ENCODE results near the gene ARHGAP15. TPM values are rescaled to one million over a fixed set of nuclear protein-coding genes. Genes with fewer than 3 reads are reported as not detected.

ARHGAP15 gene
- total RNA-seq, 8 experiments from 2014 or later, result 0.29 to 1.3 (median 0.51) TPM; not detected in 2

GRCh38 chr2:143148757-143149156, 19.5 kb downstream of the ARHGAP15 start:
- Histone ChIP-seq H3K27ac (no peak overlapping the region), H3K4me1 (replicated peaks in 1 of 2) (no peaks in the 10 kb centered on the region), H3K4me3 (no peak overlapping the region)
- in situ Hi-C loops (cut with MboI; ENCODE audit: low pct_unique_long_range_greater_than_20kb in 2 of 9, low sequenced_read_pairs in 9 of 9, unreplicated experiment in 9 of 9), result no loop called here
- ATAC-seq (replicated peaks in 6 of 8), result no peak
- WGBS, 10 experiments, result 53 to 89% (median 76%) methylated on average over 1 to 5 of the region's 5 CpGs

DNA sequence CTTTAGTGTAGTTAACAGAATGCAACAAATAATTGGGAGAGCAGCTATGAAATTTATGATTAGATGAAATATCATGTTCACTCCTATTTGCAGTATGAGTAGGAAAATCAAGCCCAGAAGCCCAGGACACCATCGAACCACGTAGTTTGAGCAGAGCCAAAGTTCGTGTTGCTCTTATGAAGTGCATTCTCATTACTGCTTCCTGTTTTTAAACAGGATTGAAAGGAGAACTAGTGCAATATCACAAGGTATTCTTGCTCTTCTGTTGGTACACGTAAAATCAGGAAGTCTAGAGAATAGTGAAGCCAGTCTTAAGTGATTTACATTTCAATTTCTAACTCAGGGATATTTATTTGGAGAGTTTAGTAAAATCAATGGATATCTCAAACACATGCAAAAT, 21.1 kb downstream of the ARHGAP15 start:
- Histone ChIP-seq H3K27ac (no peak overlapping the region), H3K4me3 (no peak overlapping the region), H3K4me1 (replicated peaks in 1 of 2) (no peaks in the 10 kb centered on the region)
- 15 to 100% (median 82%) methylated on average over 1 to 4 of the region's 4 CpGs for WGBS, 10 experiments
- in situ Hi-C loops (cut with MboI; ENCODE audit: low pct_unique_long_range_greater_than_20kb in 2 of 9, low sequenced_read_pairs in 9 of 9, unreplicated experiment in 9 of 9), result no loop called here
- no peak for ATAC-seq (replicated peaks in 6 of 8)

GRCh38 chr2:143151111-143151752, 22.0 kb downstream of the ARHGAP15 start:
- in situ Hi-C loops (cut with MboI; ENCODE audit: low pct_unique_long_range_greater_than_20kb in 2 of 9, low sequenced_read_pairs in 9 of 9, unreplicated experiment in 9 of 9), result no loop called here
- WGBS, 10 experiments, result 40 to 100% (median 83%) methylated on average over 1 of the region's 1 CpG; no CpG with 5 or more reads in 2 of the 10 experiments

GRCh38 chr2:143152219-143152618, 23.0 kb downstream of the ARHGAP15 start:
- in situ Hi-C loops (cut with MboI; ENCODE audit: low pct_unique_long_range_greater_than_20kb in 2 of 9, low sequenced_read_pairs in 9 of 9, unreplicated experiment in 9 of 9), result no loop called here
- no peak for ATAC-seq (replicated peaks in 6 of 8)
- H3K4me3 ChIP-seq, result no peak overlapping the region
- no peak overlapping the region for H3K27ac ChIP-seq
- H3K4me1 ChIP-seq (replicated peaks in 1 of 2), result no peaks in the 10 kb centered on the region
- WGBS, 10 experiments, result 6 to 92% (median 25%) methylated on average over 1 to 2 of the region's 2 CpGs; no CpG with 5 or more reads in 3 of the 10 experiments

More at GRCh38 chr2:143151111-143151752, 22.0 kb downstream of the ARHGAP15 start:
- Histone ChIP-seq H3K27ac (no peak overlapping the region), H3K4me1 (replicated peaks in 1 of 2) (no peaks in the 10 kb centered on the region), H3K4me3 (no peak overlapping the region)
- ATAC-seq (replicated peaks in 6 of 8), result no peak

DNA sequence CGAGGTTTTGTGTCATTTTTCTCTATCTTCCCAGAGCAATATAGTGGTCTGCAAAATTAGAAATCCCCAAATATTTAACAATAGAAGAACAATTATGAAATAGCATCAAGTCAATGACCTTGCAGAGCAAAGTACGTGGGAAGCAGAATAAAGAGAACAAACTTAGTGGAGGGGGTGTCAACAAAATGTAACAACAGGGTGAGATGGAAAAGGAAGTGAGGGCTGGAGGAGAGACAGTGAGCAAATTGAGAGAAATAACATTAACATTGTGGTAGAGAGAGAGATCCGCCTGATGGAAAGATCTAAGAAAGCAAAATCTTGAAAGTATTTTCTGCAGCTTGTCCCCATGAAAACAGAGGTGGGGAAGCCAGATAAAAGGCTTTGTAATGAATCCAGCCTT, 23.4 kb downstream of the ARHGAP15 start:
- WGBS, 10 experiments, result 10 to 100% (median 83%) methylated on average over 1 to 3 of the region's 3 CpGs
- Histone ChIP-seq H3K4me3 (no peak overlapping the region), H3K27ac (no peak overlapping the region), H3K4me1 (replicated peaks in 1 of 2) (no peaks in the 10 kb centered on the region)
- no peak for ATAC-seq (replicated peaks in 6 of 8)
- in situ Hi-C loops (cut with MboI; ENCODE audit: low pct_unique_long_range_greater_than_20kb in 2 of 9, low sequenced_read_pairs in 9 of 9, unreplicated experiment in 9 of 9), result no loop called here

- H3K27ac ChIP-seq, result no peak overlapping the region
- no peak overlapping the region for H3K4me3 ChIP-seq
- no peak for ATAC-seq (replicated peaks in 6 of 8)
- peaks cover 0 to 9% of the 10 kb centered on the region in 2 donors for H3K4me1 ChIP-seq (replicated peaks in 1 of 2)
- in situ Hi-C loops (cut with MboI; ENCODE audit: low pct_unique_long_range_greater_than_20kb in 2 of 9, low sequenced_read_pairs in 9 of 9, unreplicated experiment in 9 of 9), result no loop called here
These were observed 26.4 kb downstream of the ARHGAP15 start for GRCh38 chr2:143155661-143156060.

DNA sequence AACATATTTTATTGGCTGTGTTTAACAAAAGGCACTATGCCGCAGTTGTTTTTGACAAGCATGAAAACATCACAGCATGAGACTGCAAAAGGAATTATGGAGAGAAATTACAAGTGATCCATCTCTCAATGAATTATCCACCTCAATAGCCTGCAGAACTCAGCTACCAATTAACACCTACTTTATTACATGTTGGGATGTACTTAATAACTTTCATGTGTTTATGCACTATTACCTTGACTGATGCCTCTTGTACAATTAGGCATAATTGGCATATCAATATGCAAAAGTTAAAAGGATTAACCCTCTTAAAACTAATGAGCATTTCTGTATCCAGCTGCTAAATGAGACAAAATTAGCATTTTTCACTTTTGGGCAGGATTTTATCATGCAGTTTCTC, 27.8 kb downstream of the ARHGAP15 start:
- in situ Hi-C loops (cut with MboI; ENCODE audit: low pct_unique_long_range_greater_than_20kb in 2 of 9, low sequenced_read_pairs in 9 of 9, unreplicated experiment in 9 of 9), result no loop called here
- H3K4me1 ChIP-seq (replicated peaks in 1 of 2), result peaks cover 0 to 17% of the 10 kb centered on the region in 2 donors
- WGBS, 10 experiments, result 56 to 100% (median 65%) methylated on average over 1 of the region's 1 CpG; no CpG with 5 or more reads in 2 of the 10 experiments
- ATAC-seq (replicated peaks in 6 of 8), result no peak
- no peak overlapping the region for H3K4me3 ChIP-seq
- no peak overlapping the region for H3K27ac ChIP-seq

DNA sequence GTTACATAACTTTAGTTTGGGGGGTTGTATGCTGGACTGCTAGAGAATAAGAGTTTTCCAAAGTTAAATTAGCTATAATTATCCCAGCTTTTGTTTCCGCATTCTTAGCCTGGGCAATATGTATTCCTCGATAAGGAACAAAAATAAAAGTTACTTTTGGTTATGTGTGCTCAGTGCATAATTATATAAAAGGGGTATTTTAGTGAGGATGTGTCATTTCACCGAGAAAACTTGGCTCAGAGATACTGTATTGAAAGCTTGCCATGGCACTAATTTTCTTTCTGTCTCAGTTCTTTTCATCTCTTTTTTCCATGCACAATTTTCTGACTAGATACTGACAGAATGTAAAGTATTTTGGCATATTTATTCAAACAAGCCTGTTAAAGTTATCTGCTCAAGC, 28.2 kb downstream of the ARHGAP15 start:
- H3K27ac ChIP-seq, result no peak overlapping the region

DNA sequence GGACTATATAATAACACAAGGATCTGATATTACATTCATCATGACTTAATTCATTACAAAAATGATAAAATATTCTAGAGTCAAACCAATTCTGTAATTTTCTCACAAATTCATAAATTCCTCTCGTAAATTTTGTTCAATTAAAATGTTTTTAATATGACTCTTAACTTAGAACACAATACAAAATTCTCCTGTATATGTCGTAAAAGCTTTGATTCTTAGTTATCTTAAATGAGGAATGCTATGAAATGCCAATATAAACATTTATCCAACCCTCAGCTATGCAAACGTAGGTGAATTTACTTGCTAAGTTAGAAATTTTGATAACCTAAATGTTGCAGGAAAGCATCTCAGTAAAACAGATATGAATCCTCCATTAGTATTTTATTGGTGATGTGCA, 28.9 kb downstream of the ARHGAP15 start:
- in situ Hi-C loops (cut with MboI; ENCODE audit: low pct_unique_long_range_greater_than_20kb in 2 of 9, low sequenced_read_pairs in 9 of 9, unreplicated experiment in 9 of 9), result no loop called here
- WGBS, 10 experiments, result 9 to 97% (median 60%) methylated on average over 1 to 3 of the region's 3 CpGs; no CpG with 5 or more reads in 1 of the 10 experiments
- Histone ChIP-seq H3K4me3 (no peak overlapping the region), H3K4me1 (replicated peaks in 1 of 2) (peaks cover 0 to 17% of the 10 kb centered on the region in 2 donors), H3K27ac (no peak overlapping the region)
- no peak for ATAC-seq (replicated peaks in 6 of 8)

More for the DNA sequence above, 28.2 kb downstream of the ARHGAP15 start:
- 37 to 100% (median 88%) methylated on average over 1 to 3 of the region's 3 CpGs; no CpG with 5 or more reads in 1 of the 10 experiments for WGBS, 10 experiments
- peaks cover 0 to 17% of the 10 kb centered on the region in 2 donors for H3K4me1 ChIP-seq (replicated peaks in 1 of 2)
- ATAC-seq (replicated peaks in 6 of 8), result no peak
- in situ Hi-C loops (cut with MboI; ENCODE audit: low pct_unique_long_range_greater_than_20kb in 2 of 9, low sequenced_read_pairs in 9 of 9, unreplicated experiment in 9 of 9), result no loop called here
- no peak overlapping the region for H3K4me3 ChIP-seq

DNA sequence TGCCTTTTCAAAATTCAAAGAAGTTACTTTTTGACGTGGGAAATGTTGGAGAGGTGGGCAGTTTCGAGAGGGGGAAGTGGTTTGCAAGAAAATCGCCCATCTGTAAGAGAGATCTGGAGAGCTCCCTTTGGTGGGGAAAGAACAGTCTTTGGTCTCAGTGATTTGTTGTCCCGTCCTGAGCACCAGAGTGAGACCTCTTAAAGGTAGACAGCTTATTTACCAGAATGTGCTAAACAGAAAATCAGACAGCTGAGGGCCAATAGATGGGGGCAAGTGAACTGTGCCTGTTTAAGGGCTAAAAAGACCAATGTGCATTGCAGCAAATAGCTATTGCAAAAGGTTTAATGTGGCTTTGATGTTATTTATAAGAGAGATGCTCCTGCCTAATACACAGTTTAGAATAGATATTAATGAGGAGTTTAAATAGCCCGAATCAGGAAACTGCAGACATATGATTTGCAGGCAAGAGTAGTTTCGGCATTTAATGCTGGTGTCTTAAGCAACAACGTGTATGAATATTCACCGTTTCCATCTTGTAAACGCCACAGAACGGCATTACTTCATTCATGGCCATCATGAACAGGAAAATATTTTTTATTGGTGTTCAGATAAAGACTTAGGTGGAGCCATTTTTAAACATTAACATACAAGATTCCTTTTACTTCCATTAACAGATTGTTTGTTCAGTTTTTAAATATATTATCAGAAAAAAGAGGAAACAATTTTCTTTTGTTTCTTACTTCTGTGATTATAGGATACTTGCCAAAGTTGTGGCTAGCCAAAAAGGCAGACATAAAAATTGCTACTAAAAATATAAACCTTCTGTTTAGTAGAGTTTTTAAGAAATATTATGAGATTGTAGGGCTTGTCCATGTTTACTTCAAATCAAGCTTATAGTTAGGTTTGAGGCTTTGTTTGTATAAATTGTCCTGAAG, 29.6 kb downstream of the ARHGAP15 start:
- in situ Hi-C loops (cut with MboI; ENCODE audit: low pct_unique_long_range_greater_than_20kb in 2 of 9, low sequenced_read_pairs in 9 of 9, unreplicated experiment in 9 of 9), result no loop called here

DNA sequence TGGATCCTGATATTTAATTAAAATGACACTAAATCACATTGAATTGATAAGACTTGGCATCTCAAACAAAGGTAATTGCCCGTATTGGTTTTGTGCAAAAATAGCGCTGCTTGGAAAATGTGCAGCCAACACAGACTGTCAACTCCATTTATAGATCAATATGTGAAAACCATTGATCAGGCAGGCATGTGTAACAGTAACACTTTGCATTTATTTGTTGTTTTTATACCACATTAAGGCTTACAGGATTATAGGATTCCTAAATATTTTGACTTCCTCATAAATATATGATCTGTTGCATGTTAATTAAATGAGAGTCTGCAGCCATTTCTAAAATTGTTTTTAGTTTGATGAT, 30.2 kb downstream of the ARHGAP15 start:
- no peak overlapping the region for H3K27ac ChIP-seq
- in situ Hi-C loops (cut with MboI; ENCODE audit: low pct_unique_long_range_greater_than_20kb in 2 of 9, low sequenced_read_pairs in 9 of 9, unreplicated experiment in 9 of 9), result no loop called here
- H3K4me1 ChIP-seq (replicated peaks in 1 of 2), result peaks cover 0 to 17% of the 10 kb centered on the region in 2 donors
- no peak for ATAC-seq (replicated peaks in 6 of 8)
- H3K4me3 ChIP-seq, result no peak overlapping the region
- WGBS, 10 experiments, result 27 to 100% (median 97%) methylated on average over 1 to 2 of the region's 2 CpGs

More for the DNA sequence above, 29.6 kb downstream of the ARHGAP15 start:
- Histone ChIP-seq H3K27ac (no peak overlapping the region), H3K4me3 (no peak overlapping the region), H3K4me1 (replicated peaks in 1 of 2) (peaks cover 0 to 17% of the 10 kb centered on the region in 2 donors)
- ATAC-seq (replicated peaks in 6 of 8), result no peak
- 30 to 100% (median 77%) methylated on average over 2 to 10 of the region's 10 CpGs for WGBS, 10 experiments

DNA sequence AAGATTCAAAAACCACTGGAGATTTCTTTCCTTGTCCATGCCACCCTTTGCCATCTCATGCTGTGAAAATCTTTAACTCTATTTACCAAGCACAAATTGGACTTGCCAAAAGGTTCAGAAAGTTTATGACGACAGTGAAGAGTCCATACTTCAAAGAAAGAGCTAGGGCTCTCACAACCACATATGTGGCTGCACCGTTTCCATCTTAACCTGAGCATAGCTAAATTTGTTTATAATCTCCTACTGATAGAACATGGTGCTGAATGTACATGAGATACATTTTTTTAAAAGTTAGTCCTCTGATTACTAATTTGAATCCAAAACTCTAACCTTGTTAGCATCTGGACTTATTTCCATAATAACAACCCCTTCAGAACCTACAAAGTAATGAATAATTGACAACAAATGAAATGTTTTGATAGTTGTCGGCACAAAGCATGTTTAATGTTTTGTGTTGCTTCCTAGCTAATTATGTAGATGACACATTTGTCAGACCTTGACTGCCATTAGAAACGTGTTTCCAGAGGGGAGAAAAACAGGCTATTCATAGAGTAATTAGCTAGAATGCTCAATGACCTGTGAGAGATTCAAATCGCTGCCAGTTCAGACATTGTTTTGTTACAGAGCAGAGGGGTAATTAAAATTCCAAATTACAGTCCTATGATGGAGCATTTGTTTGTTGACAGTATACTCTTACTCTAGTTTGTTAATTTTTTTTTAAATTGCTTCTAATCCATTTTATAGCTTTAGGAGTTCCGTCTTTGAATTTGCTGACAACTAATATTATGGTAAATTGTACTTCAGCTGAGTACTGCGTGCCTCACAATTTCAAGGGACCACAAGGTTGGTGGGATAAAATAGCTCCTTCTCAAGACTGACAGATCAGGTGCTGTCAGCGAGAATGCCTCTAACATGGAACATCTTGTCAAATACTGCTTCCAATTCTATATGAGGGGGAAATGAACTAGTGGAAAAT, 31.8 kb downstream of the ARHGAP15 start:
- H3K4me1 ChIP-seq (replicated peaks in 1 of 2), result peaks cover 0 to 17% of the 10 kb centered on the region in 2 donors
- 39 to 100% (median 56%) methylated on average over 1 to 8 of the region's 8 CpGs for WGBS, 10 experiments
- ATAC-seq (replicated peaks in 6 of 8), result peak in 5 of 8 experiments; percentile 18 to 49 (median 25)
- in situ Hi-C loops (cut with MboI; ENCODE audit: low pct_unique_long_range_greater_than_20kb in 2 of 9, low sequenced_read_pairs in 9 of 9, unreplicated experiment in 9 of 9), result no loop called here
- H3K27ac ChIP-seq, result no peak overlapping the region
- no peak overlapping the region for H3K4me3 ChIP-seq

Measured in motor neuron (in vitro differentiated cells).